GM12878 (cell line): ENCODE results near the gene NKAIN1.

Source experiments
- RBBP5 ChIP-seq: fragments of 200-600 bp; sonication (generic); conservative IDR thresholded peaks from 2 replicates; pipeline ENCODE4 v1.6.1; 2016
- SIX5 ChIP-seq: IDR thresholded peaks from 2 replicates; pipeline ENCODE4 v1.6.1; 2011; ENCODE audit warnings: mild to moderate bottlenecking, low read depth, low read length, moderate library complexity; ENCODE audit not compliant: severe bottlenecking

- TF ChIP-seq SIX5: no peak
- TF ChIP-seq RBBP5: no peak
Observed at GRCh38 chr1:31272369-31272768, 32.7 kb upstream of the NKAIN1 start.
